Sigmoid colon (tissue), 7 donors: ENCODE results near the gene GRAP. TPM values are rescaled to one million over a fixed set of nuclear protein-coding genes. Genes with fewer than 3 reads are reported as not detected.

Experiments
- DNase-seq: peaks from one replicate; pipeline ENCODE4 v3.0.0-alpha.2; 2019
- H3K27ac ChIP-seq, 4 donors: fragments of 200-600 bp; sonication (generic); one replicate each; pipeline ENCODE4 v1.5.1; 2016 to 2019; ENCODE audit warnings: mild to moderate bottlenecking in 1 of 4
- H3K27me3 ChIP-seq, 3 donors: fragments of 200-600 bp; sonication (generic); one replicate each; pipeline ENCODE4 v1.5.1; 2019; ENCODE audit warnings: mild to moderate bottlenecking in 1 of 3
- H3K36me3 ChIP-seq, 4 donors: fragments of 200-600 bp; sonication (generic); one replicate each; pipeline ENCODE4 v1.5.1; 2016 to 2019
- H3K4me1 ChIP-seq, 4 donors: fragments of 200-600 bp; sonication (generic); one replicate each; pipeline ENCODE4 v1.5.1; 2017 to 2019
- H3K4me3 ChIP-seq, 4 donors: fragments of 200-600 bp; sonication (generic); one replicate each; pipeline ENCODE4 v1.5.1; 2017 to 2019; ENCODE audit warnings: mild to moderate bottlenecking in 2 of 4, moderate library complexity in 1 of 4
- H3K9me3 ChIP-seq, 4 donors: fragments of 200-600 bp in 3 of 4; sonication (generic) in 3 of 4; one replicate each; pipeline versions ENCODE4 v1.5.1 to v1.6.1; 2013 to 2019
- EP300 ChIP-seq, 4 donors: sonication (generic); formaldehyde crosslinking; IDR thresholded peaks; one replicate each; pipeline ENCODE4 v1.6.1; 2017; ENCODE audit warnings: antibody characterized with exemption in 4 of 4
- POLR2A ChIP-seq, 2 donors: fragments of 450-650 bp; IDR thresholded peaks; one replicate each; pipeline ENCODE4 v1.6.1; 2016; ENCODE audit warnings: antibody characterized with exemption in 2 of 2, mild to moderate bottlenecking in 2 of 2, moderate library complexity in 2 of 2
- POLR2AphosphoS5 ChIP-seq, 4 donors: sonication (generic); formaldehyde crosslinking; IDR thresholded peaks; one replicate each; pipeline ENCODE4 v1.6.1; 2017; ENCODE audit warnings: antibody characterized with exemption in 4 of 4
- WGBS, 2 donors: extraction: QIAGEN DNeasy Blood & Tissue Kit; methylation state at CpG; one replicate each; pipeline ENCODE4 v1.1.7; 2013; 5-methylcytosine and 5-hydroxymethylcytosine counted together
- intact Hi-C: fragments of 100-400 bp; cut with DNase I; formaldehyde crosslinking; loops from one replicate; pipeline ENCODE4 v1.15.1; 2023
- polyA plus RNA-seq, 3 donors: library from polyadenylated mRNA; stranded (reverse); fragments of 200-250 nt; gene quantifications; one replicate each; pipeline ENCODE4 v1.2.3, GENCODE V29; 2013
- total RNA-seq, 4 donors: library from RNA; depleted of rRNA; stranded (reverse); fragments of >200 nt; gene quantifications; one replicate each; pipeline ENCODE4 v1.1.0, GENCODE V29; 2016
- TF ChIP-seq, protein P1 (sequence below), 4 experiments: fragments of 450-650 bp in 3 of 4; fragments of 200-600 bp in 1 of 4; IDR thresholded peaks; one replicate each; pipeline ENCODE4 v1.5.1; 2016 to 2019; ENCODE audit warnings: antibody characterized with exemption in 4 of 4, mild to moderate bottlenecking in 3 of 4, moderate library complexity in 2 of 4
- donor health status: healthy with polysubstance abuse.
- donor health status: Bipolar disorder and iron deficiency.
- donor health status: healthy.

GRAP gene
- total and polyA plus RNA-seq, 7 donors, result 1.2 to 18.2 (median 3.3) TPM

DNA sequence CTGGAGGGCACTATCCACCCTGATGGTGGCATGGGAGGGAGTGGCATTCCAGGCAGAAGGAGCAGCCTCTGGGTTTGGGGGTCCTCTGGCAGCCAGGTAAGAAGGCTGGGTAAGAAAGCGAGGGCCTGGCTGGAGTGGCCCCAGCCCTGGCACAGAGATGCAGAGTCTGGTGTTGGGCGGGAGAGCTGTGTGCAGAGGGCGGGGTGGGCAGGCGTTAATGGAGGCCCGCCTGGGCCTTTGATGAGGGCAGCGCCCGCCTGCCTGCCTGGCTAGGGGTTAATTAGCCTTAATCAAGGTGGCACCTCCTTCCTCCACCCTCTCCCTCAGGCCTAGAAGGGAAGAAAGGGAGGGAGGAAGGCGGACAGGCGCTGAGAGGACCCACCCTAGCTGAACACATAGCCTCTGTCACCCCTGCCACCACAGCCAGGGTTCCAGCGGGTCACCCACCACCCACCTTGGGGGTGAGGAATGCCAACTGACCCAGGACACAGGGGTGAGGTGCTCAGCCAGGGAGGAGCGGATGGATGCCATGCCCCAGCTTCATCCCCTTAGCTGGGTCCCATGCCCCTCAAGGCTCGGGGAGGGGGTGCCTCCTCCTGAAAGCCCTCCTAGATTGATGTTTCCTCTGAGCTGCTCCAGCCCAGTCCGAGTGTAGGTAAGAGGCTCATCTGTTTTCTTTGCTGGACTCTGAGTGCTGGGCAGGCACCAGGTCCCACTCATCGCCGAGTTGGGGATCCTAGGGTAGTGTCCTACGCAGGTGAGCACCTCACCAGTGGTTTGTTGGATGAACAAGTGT is 28.8 kb downstream of the GRAP start:
- DNase-seq, result no peak
- Histone ChIP-seq H3K27ac (no peak overlapping the region), H3K9me3 (no peaks in the 10 kb centered on the region), H3K4me3 (no peak overlapping the region), H3K4me1 (no peaks in the 10 kb centered on the region), H3K36me3 (no peaks in the 10 kb centered on the region), H3K27me3 (no peaks in the 10 kb centered on the region)
- 49 to 73% methylated on average over 16 of the region's 16 CpGs for WGBS, 2 donors
- TF ChIP-seq POLR2AphosphoS5 (IDR thresholded peaks at IDR 0.05) (no peak), EP300 (IDR thresholded peaks at IDR 0.05) (no peak), POLR2A (IDR thresholded peaks at IDR 0.05) (no peak)
- TF ChIP-seq, protein P1, sequence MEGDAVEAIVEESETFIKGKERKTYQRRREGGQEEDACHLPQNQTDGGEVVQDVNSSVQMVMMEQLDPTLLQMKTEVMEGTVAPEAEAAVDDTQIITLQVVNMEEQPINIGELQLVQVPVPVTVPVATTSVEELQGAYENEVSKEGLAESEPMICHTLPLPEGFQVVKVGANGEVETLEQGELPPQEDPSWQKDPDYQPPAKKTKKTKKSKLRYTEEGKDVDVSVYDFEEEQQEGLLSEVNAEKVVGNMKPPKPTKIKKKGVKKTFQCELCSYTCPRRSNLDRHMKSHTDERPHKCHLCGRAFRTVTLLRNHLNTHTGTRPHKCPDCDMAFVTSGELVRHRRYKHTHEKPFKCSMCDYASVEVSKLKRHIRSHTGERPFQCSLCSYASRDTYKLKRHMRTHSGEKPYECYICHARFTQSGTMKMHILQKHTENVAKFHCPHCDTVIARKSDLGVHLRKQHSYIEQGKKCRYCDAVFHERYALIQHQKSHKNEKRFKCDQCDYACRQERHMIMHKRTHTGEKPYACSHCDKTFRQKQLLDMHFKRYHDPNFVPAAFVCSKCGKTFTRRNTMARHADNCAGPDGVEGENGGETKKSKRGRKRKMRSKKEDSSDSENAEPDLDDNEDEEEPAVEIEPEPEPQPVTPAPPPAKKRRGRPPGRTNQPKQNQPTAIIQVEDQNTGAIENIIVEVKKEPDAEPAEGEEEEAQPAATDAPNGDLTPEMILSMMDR (IDR thresholded peaks at IDR 0.05), result no peak
- intact Hi-C loops, result no loop called here

GRCh38 chr17:19017401-19017800 is 29.4 kb downstream of the GRAP start:
- 83 to 85% methylated on average over 12 of the region's 12 CpGs for WGBS, 2 donors

GRCh38 chr17:19016881-19017280 is 29.9 kb downstream of the GRAP start:
- Histone ChIP-seq H3K27me3 (no peaks in the 10 kb centered on the region), H3K27ac (no peak overlapping the region), H3K9me3 (no peaks in the 10 kb centered on the region), H3K4me1 (no peaks in the 10 kb centered on the region), H3K36me3 (no peaks in the 10 kb centered on the region), H3K4me3 (no peak overlapping the region)
- TF ChIP-seq, protein P1 (IDR thresholded peaks at IDR 0.05), result no peak
- TF ChIP-seq POLR2AphosphoS5 (IDR thresholded peaks at IDR 0.05) (no peak), POLR2A (IDR thresholded peaks at IDR 0.05) (no peak), EP300 (IDR thresholded peaks at IDR 0.05) (no peak)
- WGBS, 2 donors, result 81 to 83% methylated on average over 7 of the region's 7 CpGs
- no peak for DNase-seq
- intact Hi-C loops, result no loop called here

More at GRCh38 chr17:19017401-19017800, 29.4 kb downstream of the GRAP start:
- no peaks in the 10 kb centered on the region for H3K9me3 ChIP-seq
- no peak for DNase-seq
- no peaks in the 10 kb centered on the region for H3K27me3 ChIP-seq
- TF ChIP-seq EP300 (IDR thresholded peaks at IDR 0.05), result no peak
- no peak for TF ChIP-seq POLR2A (IDR thresholded peaks at IDR 0.05)
- TF ChIP-seq POLR2AphosphoS5 (IDR thresholded peaks at IDR 0.05), result no peak
- TF ChIP-seq, protein P1 (IDR thresholded peaks at IDR 0.05), result no peak
- intact Hi-C loops, result no loop called here
- no peaks in the 10 kb centered on the region for H3K4me1 ChIP-seq
- no peaks in the 10 kb centered on the region for H3K36me3 ChIP-seq
- H3K27ac ChIP-seq, result no peak overlapping the region
- H3K4me3 ChIP-seq, result no peak overlapping the region

GRCh38 chr17:19016297-19016696 is 30.5 kb downstream of the GRAP start:
- no peak for DNase-seq
- TF ChIP-seq POLR2AphosphoS5 (IDR thresholded peaks at IDR 0.05) (no peak), EP300 (IDR thresholded peaks at IDR 0.05) (no peak), POLR2A (IDR thresholded peaks at IDR 0.05) (no peak)
- TF ChIP-seq, protein P1 (IDR thresholded peaks at IDR 0.05), result no peak
- 89 to 93% methylated on average over 8 of the region's 8 CpGs for WGBS, 2 donors
- H3K9me3 ChIP-seq, result no peaks in the 10 kb centered on the region
- H3K27me3 ChIP-seq, result no peaks in the 10 kb centered on the region
- intact Hi-C loops, result no loop called here
- no peaks in the 10 kb centered on the region for H3K36me3 ChIP-seq
- H3K27ac ChIP-seq, result no peak overlapping the region
- no peaks in the 10 kb centered on the region for H3K4me1 ChIP-seq
- H3K4me3 ChIP-seq, result no peak overlapping the region
